ENCODE results near the gene SPAG6.

DNA sequence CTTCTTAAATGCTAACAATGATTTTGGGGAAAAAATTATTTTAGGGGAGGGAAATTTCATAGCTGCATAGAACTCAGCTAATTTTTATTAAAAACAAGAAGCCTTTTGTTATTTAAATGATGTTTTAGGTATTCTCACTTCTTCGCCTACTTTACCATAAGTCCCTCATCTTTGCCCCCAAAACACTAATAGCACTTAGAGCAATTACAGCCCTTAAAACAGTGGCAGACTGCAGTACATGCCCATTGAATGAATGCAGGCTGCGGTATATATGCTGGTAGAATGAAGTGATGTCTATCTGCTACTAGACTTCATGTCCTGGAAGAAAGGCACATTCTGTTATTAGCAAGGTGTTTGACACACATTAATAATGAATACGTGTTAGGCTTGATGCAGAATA is 2.9 kb upstream of the SPAG6 start:
- TF ChIP-seq, protein P1, sequence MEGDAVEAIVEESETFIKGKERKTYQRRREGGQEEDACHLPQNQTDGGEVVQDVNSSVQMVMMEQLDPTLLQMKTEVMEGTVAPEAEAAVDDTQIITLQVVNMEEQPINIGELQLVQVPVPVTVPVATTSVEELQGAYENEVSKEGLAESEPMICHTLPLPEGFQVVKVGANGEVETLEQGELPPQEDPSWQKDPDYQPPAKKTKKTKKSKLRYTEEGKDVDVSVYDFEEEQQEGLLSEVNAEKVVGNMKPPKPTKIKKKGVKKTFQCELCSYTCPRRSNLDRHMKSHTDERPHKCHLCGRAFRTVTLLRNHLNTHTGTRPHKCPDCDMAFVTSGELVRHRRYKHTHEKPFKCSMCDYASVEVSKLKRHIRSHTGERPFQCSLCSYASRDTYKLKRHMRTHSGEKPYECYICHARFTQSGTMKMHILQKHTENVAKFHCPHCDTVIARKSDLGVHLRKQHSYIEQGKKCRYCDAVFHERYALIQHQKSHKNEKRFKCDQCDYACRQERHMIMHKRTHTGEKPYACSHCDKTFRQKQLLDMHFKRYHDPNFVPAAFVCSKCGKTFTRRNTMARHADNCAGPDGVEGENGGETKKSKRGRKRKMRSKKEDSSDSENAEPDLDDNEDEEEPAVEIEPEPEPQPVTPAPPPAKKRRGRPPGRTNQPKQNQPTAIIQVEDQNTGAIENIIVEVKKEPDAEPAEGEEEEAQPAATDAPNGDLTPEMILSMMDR (conservative IDR thresholded peaks at IDR 0.05): no peak
- TF ChIP-seq ZFX (IDR thresholded peaks at IDR 0.05): no peak
